GM19324 (cell line): Measurements from ENCODE around the gene MAVS.
A peak's percentile ranks its signal among the peaks of the same experiment; 100 is the strongest.
"Not testable (repeated sequence)": the region's sequence is repeated elsewhere in the genome, so short reads cannot be mapped to it uniquely, and the experiment has no call there.

Experiments used
- ATAC-seq: cut with Tn5 transposase; IDR thresholded peaks from one replicate; pipeline ENCODE4 v1.9.1; 2021; ENCODE audit warnings: mild to moderate bottlenecking, moderate library complexity; ENCODE audit not compliant: unreplicated experiment, low FRiP score

The MAVS gene

DNA sequence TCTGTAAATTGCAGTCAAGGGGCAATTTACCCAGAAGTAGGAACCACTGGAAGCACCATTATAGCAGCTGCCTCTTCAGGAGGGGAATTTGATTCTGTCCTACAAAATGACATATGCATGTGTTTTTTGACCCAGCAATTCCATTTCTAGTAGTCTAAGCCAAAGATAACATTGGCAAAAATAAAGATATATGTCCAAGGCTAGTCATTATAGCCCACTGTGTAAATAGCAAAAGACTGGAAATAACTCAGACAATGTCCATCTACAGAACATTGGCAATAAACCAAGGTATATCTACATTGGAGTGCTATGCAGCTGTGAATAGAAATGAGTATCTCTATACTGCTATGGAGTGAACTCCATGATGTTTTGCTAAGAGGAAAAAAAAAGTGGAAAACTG, 30.0 kb downstream of the MAVS start:
- no peak for ATAC-seq

DNA sequence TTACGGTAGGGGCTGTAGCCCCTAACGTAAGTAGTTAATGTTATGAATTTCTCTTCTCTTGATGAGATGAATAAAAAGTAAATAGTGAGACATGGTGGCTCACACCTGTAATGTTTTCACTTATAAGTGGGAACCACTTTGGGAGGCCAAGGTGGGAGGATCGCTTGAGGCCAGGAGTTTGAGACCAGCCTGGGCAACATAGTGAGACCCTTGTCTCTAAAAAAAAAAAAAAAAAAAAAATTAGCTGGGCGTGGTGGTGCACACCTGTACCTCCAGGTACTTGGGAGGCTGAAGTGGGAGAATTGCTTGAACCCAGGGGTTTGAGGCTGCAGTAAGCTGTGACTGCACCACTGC, 32.3 kb downstream of the MAVS start:
- ATAC-seq, result not testable (repeated sequence)

DNA sequence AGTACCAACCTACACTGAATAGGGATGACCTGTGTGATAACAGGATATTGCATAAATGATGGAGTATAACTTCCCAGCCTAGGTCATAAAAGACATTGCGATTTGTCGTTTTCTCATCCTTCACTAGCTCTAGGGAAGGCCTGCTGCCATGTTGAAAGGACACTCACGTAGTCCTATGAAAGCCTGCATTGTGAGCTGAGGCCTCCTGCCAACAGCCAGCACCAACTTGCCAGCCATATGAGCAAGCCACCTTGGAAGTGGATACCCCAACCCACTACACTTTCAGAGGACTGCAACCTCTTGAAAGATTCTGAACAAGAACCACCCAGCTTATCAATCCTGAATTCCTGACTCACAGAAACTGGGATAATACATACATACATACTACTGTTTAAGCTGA, 39.1 kb downstream of the MAVS start:
- no peak for ATAC-seq

DNA sequence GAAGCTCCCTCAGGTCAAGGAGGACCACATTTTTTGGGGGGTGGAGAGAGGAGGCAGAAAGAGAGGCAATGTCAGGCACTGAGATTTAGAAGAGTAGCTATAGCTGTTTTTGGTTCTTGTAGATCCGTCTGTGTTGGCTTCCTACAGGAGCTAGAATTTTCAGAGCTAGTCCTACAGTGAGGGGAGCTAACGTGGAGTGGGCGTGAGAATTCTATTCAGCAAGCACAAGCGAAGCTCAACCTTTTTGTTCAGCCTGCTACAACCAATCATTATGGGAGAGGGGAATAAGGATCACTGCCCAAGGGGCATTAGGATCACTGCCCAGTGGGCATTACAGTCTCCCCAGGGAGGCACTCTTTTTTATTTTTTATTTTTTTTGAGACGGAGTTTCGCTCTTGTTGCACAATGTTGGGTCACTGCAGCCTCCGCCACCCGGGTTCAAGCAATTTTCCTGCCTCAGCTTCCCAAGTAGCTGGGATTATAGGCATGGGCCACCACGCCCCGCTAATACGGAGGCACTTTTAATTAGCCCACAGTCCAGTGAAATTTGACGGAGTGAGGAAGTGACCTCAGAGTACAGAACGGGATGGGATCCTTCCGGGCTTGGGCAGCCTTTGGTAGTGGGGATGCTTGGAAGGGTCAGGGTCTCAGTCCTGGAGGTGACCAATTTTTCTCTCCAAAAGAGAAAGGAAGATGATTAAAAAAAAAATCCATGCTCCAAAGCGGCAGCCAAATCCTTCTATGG, 41.4 kb downstream of the MAVS start:
- ATAC-seq, result no peak

DNA sequence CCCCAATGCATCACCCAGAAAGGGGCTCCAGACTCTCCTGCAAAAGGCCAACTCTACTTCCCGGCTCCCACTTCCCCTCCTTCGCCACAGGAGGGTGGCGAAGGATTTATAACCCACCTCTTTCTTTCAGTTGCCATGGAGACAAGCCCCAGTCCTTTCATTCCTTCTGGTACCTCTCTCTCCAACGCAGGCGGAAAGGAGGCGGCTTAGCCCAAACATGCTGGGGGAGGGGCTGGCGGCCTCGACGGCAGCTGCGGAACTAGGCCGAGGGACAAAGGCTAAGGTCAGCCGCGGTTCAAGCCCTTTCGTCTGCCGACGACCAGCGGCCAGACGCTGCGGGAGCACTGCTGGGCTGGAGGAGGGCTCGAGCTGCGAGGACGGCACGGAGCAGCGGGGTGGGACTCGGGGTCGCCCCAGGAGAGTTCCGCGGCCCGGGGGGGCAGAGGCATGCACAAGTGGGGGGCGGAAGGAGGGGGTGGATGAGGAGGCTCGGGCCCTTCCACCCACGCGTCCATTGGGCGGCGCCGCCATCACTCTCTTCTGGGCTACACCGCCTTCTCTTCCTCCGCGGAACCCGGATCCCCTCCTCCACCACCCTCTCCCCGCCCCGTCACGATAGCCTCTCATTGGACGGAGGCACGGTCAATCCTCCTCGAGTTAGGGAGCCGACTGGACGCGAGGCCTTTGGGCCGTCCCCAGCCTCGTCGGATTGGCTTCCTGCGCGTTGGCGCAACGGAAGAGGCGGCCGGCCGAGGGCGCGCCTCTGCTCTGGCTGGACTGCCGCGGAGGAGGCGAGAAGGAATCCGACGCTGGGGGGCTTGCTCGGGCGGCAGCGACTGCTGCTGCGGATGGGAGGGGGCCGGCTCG, 42.2 kb downstream of the MAVS start, which contains the start of gene PANK2:
Gene PANK2 (plus strand): TSS at position 766 of the 867 bp plus-strand sequence.
- peak; percentile 93 for ATAC-seq

DNA sequence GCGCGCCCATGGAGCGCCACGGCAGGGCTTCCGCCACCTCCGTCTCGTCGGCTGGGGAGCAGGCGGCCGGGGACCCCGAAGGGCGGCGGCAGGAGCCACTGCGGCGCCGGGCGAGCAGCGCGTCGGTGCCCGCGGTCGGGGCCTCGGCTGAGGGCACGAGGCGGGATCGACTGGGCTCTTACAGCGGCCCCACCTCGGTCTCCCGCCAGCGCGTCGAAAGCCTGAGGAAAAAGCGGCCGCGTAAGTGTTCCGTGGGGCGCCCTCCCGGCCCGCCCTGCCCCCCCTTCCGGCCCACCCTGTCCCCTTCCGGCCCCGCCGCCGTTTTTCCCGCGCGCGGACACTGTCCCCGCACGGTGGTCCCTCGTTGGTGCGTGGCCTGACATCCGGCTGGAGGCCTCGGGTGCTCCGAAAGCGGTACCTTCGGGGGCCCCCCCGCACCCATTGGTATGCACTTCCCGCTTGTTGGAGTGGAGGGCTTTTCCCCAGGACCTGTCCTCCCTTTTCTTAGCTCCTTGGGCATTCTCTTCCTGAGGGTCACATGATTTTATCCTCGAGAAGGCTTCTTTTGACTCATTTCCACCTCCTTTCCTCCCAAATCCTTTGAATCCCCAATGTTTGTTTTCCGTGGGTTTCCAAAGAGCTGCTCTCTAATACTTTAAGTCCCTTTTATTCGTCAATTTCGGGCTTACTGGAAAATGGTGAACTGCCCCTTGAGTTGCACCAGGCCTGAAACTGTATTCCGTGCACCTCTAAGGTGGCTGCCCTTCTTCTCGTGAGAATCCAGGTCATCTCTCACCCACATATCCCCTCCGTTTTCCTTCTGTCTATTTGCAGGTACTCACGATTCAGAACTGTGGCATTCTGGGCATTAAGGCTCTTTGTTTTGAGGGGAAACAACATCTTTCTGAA, 43.1 kb downstream of the MAVS start:
- peak; percentile 15 for ATAC-seq

DNA sequence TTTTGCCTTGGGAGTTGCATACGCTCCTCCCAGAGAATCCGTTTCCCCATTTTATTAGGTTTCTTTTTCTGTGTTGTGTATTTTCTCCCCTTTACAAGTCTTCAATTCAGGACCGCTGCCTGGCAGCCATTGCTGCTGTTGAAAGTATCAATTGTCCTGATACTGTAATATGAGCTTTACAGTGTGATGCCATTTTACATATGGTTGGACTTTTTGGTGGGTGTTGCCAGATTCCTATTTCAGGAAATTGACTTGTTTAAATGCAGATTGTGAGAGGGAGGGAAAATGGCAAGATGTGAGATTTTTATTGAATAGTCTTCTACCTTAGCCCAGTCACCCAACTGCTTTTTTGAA, 43.7 kb downstream of the MAVS start:
- no peak for ATAC-seq

DNA sequence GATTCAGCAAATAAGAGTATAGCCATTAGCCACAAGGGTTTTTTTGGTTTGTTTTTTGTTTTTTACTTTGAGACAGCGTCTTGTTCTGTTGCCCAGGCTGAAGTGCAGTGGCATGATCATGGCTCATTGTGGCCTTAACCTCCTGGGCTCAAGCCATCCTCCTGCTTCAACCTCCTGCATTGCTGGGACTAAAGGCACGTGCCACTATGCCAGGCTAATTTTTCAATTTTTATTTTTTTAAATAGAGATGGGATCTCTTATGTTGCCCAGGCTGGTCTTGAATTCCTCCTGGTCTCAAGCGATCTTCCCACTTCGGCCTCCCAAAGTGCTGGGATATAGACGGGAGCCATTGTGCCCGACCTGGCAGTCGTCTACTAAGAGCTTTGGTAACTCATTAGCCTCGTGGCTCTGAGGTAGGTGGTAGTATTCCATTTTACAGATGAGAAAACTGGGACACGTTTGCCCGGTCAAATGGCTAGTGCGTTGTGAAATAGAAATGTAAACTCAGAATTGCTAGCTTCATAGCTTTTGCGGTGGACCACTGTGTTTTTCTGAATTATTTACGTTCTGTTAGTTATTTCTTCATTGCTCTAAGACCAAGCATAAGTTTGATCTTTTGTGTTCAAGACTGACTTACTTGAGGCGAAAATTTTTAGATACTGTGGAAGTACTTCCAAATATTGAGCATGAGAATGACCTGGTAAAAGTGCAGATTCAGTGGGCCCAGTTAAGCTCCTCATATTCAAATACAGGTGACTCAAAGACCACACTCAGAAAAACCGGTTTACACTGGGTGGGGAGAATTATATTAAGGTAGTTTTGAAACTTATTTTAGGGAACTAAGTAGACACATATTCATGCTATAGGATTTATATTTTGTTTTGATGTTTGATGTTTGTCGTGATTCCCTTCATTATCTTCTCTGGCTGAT, 44.6 kb downstream of the MAVS start:
- ATAC-seq, result no peak

DNA sequence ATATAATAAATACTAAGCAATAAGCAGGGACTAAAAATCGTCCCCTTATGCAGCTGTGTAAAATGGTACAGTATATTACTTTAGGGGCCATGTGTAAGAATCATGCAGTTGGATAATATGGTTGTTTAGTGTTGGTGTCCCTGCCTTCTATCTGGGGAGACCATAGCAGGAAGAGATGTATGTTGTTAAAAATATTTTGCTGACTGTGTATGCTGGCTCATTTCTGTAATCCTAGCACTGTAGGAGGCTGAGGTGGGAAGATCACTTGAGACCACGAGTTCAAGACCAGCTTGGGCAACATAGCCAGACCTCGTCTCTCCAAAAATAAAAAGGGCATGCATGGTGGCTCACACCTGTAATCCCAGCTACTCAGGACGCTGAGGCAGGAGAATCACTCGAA, 48.2 kb downstream of the MAVS start:
- no peak for ATAC-seq

DNA sequence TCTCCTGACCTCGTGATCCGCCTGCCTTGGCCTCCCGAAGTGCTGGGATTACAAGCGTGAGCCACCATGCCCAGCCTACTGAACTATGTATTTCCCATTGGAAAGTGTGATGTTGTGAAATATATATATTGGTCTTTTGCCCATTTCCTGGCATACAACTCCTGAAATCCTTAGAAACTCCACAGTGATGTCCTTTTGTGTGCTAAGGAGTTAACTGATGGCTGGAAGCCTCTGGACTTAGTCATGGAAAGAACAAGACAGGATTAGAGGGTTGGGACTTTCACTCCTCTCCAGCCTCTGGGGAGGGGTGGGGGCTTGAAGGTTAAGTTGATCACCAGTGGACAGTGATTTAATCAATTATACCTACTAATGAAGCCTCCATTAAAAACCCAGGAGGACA, 49.7 kb downstream of the MAVS start:
- no peak for ATAC-seq

DNA sequence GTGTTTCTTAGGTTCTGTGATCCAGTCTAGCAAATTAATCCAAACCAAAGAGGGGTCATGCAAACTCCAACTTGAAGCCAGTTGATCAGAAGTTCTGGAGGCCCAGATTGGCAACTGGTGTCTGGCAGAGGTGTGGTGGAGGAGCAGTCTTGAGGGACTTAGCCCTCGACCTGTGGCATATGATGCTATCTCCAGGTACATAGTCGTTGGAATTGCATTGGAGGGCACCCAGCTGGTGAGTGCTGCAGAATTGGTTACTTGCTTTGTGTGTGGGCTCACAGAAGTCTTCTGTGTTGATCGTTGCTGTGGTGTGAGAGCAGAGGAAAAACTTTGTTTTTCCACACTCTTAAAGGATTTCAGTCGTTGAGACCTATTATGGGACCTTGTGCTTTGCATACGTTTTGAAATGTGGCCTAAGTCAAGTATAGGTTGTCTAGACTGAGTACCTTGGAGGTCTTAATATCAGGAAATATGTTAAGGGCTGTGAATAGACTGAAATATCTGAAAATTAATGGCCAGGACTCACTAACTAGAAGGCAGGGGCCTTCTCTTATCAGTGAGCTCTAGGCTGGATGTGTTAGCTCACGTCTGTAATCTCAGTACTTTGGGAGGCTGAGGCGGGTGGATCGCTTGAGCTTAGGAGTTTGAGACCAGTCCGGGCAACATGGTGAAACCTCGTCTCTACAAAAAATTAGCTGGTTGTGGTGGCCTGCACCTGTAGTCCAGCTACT, 50.4 kb downstream of the MAVS start:
- ATAC-seq, result no peak

DNA sequence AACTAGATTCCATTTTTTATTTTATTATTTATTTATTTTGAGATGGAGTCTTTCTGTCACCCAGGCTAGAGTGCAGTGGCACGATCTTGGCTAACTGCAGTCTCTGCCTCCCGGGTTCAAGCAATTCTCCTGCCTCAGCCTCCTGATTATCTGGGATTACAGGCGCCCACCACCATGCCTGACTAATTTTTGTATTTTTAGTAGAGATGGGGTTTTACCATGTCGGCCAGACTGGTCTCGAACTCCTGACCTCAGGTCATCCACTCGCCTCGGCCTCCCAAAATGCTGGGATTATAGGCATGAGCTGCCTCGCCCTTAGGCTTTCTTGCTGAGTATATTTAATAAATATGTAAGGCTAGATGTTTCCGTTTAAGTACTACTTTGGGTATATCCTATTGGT, 51.5 kb downstream of the MAVS start:
- not testable (repeated sequence) for ATAC-seq

DNA sequence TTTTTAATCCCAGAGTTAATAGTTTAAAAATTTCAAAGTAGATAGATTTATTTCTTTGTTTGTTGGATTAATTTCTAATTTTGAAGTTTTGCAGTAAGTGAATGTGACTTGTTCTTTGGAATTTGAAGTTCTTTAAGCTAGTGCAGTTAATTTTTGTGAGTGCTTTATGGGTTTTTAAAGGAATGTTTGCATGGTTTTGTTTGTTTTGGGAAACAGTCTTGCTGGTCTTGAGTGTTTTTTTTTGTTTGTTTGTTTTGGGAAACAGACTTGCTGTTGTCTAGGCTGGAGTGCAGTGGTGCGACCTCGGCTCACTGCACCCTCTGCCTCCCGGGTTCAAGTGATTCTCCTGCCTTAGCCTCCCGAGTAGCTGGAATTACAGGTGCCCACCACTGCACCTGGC, 52.0 kb downstream of the MAVS start:
- no peak for ATAC-seq

DNA sequence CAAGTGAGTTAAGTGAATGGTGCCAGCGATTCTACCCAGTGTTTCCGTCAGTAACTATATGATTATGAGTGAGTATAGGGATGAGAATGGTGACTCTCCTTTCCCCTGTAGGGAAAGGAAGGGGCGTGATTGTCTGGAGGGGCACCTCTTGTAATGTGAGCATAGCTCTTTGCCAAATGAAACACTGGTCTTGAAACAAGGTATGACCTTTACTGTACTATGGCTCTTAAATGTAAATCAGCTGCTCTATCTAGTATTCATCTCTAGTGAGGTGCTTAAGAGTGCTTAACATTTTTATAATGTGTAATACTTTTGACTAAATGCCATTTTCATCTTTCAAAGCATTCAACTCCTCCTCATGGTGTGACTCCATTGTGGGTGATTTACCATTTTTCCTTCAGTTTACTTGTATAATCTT, 53.6 kb downstream of the MAVS start:
- ATAC-seq, result no peak

DNA sequence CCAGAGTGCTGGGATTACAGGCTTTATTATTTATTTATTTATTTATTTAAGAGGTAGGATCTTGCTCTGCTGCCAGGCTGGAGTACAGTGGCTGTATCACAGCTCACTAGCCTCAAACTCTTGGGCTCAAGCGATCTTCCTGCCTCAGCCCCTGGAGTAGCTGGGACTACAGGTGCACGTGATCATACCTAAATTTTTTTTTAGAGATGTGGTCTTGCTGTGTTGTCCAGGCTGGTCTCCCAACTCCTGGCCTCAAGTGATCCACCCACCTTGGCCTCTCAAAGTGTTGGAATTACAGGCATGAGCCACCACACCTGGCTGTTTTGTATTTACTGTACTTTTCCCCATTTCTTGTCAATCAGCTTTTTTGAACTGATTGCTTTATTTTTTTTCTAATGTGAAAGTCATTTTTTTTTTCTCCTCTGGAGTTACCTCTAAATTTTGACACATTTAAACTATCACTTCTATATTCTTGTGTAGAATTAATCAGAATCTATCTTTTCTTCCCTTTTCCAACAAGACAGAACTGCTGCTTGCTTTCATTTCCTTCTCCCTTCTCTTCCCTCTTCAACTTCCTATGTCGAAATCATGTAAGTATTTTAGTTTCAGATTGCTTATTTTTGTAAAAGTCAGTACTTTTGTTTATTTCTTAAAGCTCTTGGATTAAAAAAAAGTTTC, 54.5 kb downstream of the MAVS start:
- no peak for ATAC-seq

DNA sequence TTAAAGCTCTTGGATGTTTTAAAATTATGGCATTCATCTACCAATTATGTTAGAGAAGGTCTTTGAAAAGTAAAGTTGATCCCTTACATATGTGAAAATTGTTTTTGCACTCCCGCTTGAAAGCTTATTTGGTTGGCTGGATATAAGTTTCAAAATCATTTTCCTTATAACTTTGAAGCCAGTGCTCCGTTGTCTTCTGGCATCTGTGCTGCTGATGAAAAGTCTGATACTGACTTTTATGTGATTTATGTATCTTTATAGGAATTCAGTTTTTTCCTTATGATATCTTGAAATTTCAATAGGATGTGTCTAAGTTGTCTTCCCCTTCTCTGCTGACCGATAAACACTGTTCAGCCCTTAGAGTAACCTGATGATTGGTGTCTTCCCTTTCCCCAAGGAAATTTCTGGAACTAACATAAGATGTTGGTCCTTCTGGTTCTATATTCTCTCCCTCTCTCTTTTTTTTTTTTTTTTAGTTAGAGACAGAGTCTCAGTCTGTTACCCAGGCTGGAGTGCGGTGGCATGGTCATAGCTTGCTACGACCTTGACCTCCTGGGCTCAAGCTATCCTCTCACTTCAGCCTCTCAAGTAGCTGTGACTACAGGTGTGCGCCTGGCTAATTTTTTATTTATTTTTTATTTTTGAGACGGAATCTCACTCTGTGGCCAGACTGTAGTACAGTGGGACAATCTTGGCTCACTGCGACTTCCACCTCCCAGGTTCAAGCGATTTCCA, 55.2 kb downstream of the MAVS start:
- no peak for ATAC-seq

DNA sequence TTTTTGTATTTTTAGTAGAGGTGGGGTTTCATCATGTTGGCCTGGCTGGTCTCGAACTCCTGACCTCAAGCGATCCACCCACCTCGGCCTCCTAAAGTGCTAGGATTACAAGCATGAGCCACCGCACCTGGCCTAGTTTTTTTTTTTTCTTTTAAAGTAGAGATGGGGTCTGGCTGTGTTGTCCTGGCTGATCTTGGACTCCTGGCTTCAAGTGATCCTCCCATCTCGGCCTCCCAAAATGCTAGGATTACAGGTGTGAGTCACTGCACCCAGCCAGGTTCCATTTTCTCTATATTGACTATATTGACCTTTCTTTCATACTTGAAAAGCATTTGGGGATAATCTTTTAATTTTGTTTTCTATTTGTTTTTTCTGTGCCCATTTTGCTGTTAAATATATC, 55.8 kb downstream of the MAVS start:
- ATAC-seq, result no peak

DNA sequence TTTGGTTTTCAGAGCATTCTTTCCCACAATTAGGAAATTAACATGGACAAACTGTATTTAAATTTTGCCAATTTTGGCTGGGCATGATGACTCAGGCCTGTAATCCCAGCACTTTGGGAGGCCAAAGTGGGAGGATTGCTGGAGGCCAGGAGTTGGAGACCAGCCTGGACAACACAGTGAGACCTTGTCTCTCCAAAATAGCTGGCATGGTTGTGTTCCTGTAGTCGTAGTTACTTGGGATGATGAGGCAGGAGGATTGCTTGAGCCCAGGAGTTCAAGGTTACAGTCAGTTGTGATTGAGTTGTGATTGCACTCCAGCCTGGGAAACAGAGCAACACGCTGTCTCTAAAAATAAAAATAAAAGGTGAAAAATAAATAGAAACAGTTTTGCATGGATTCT, 57.6 kb downstream of the MAVS start:
- no peak for ATAC-seq
